Dendritic cell treated with granulocyte-macrophage colony-stimulating factor and Interleukin-4, amounts not matched to agents 40 ng/mL and 50 ng/mL, for 4 days (primary cell): ENCODE data around the gene FZD8.

ENCODE experiments used
- H3K27ac Mint-ChIP-seq: one replicate; pipeline ENCODE4 v1.8.0; 2022; ENCODE audit warnings: mild to moderate bottlenecking, mixed read lengths
- H3K27me3 Mint-ChIP-seq: one replicate; pipeline ENCODE4 v1.8.0; 2022; ENCODE audit warnings: mild to moderate bottlenecking, mixed read lengths
- H3K36me3 Mint-ChIP-seq: one replicate; pipeline ENCODE4 v1.8.0; 2022; ENCODE audit warnings: low read depth, mixed read lengths
- H3K4me1 Mint-ChIP-seq: one replicate; pipeline ENCODE4 v1.8.0; 2022; ENCODE audit warnings: low read depth, mixed read lengths
- H3K4me3 Mint-ChIP-seq: one replicate; pipeline ENCODE4 v1.8.0; 2022; ENCODE audit warnings: mild to moderate bottlenecking, moderate library complexity, mixed read lengths
- H3K9me3 Mint-ChIP-seq: one replicate; pipeline ENCODE4 v1.8.0; 2022; ENCODE audit warnings: mixed read lengths
- intact Hi-C: fragments of 100-400 bp; cut with micrococcal nuclease; formaldehyde crosslinking; loops from one replicate; pipeline ENCODE4 v1.15.0; 2022

Gene FZD8

GRCh38 chr10:35605191-35605590 is 36.9 kb downstream of the FZD8 start, which contains the start of gene GJD4:
TSS of gene GJD4 (plus strand) at chr10:35605341. CDS start at chr10:35605568, 227 bp downstream.
- Mint-ChIP-seq H3K9me3 (no peaks in the 10 kb centered on the region), H3K4me3 (no peak within 1 kb of the TSS), H3K4me1 (peaks cover 9% of the 10 kb centered on the region), H3K36me3 (no peaks in the 10 kb centered on the region), H3K27ac (no peak within 1 kb of the TSS), H3K27me3 (peaks cover 51% of the 10 kb centered on the region)
- intact Hi-C loops = no loop called here

DNA sequence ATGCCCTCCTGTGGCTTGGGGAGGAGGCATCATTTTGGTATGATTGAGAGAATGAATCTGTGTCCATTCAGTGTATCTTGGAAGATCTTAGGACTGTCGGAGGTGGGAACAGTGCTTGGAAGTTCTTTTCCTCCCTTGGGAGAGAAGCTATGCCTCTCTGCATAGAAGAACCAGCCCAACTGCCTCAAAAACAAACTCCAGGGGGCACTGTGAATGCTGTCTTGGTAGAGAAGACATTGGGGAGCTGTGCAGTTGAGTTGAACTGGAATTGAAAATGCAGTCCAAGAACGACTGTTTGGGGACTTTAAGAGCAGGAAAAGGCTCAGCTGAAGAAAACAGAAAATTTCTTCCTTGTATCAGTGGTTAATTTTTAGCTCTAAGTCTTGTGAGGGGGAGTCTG is 41.9 kb downstream of the FZD8 start:
- intact Hi-C loops = no loop called here
- peaks cover 17% of the 10 kb centered on the region for H3K27me3 Mint-ChIP-seq
- no peak overlapping the region for H3K4me3 Mint-ChIP-seq
- H3K4me1 Mint-ChIP-seq = no peaks in the 10 kb centered on the region
- no peaks in the 10 kb centered on the region for H3K36me3 Mint-ChIP-seq
- H3K9me3 Mint-ChIP-seq = peaks cover 7% of the 10 kb centered on the region
- H3K27ac Mint-ChIP-seq = no peak overlapping the region

DNA sequence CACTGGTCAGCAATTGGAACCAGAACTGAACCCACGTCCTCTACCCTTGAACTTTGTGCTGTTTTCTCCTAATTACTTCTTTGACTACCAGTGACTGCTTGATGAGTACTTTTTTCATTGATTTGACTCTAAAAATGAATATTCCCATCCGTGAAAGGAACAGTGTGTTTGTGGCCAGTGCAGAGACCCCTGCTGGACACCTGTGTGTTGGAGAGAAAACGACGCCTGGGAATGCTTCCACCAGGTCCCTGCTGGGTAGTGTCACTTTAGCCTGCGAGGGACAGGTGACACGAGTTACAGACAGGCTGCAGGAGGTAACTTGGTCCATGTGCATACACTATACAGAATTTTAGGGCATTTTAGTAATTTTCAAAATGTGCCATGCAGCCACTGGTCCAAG is 43.7 kb downstream of the FZD8 start:
- intact Hi-C loops = no loop called here
- H3K4me3 Mint-ChIP-seq = no peak overlapping the region
- H3K36me3 Mint-ChIP-seq = no peaks in the 10 kb centered on the region
- peaks cover 19% of the 10 kb centered on the region for H3K9me3 Mint-ChIP-seq
- H3K4me1 Mint-ChIP-seq = no peaks in the 10 kb centered on the region
- peaks cover 10% of the 10 kb centered on the region for H3K27me3 Mint-ChIP-seq
- H3K27ac Mint-ChIP-seq = no peak overlapping the region

GRCh38 chr10:35595106-35595505 is 47.0 kb downstream of the FZD8 start:
- no peak overlapping the region for H3K27ac Mint-ChIP-seq
- intact Hi-C loops = no loop called here
- H3K9me3 Mint-ChIP-seq = peaks cover 42% of the 10 kb centered on the region
- H3K4me3 Mint-ChIP-seq = no peak overlapping the region
- H3K27me3 Mint-ChIP-seq = peaks cover 5% of the 10 kb centered on the region
- no peaks in the 10 kb centered on the region for H3K36me3 Mint-ChIP-seq
- no peaks in the 10 kb centered on the region for H3K4me1 Mint-ChIP-seq

- intact Hi-C loops = no loop called here
- H3K27me3 Mint-ChIP-seq = peaks cover 5% of the 10 kb centered on the region
- H3K36me3 Mint-ChIP-seq = no peaks in the 10 kb centered on the region
- no peak overlapping the region for H3K27ac Mint-ChIP-seq
- peaks cover 42% of the 10 kb centered on the region for H3K9me3 Mint-ChIP-seq
- H3K4me1 Mint-ChIP-seq = no peaks in the 10 kb centered on the region
- no peak overlapping the region for H3K4me3 Mint-ChIP-seq
Observed at GRCh38 chr10:35594115-35595079, 47.7 kb downstream of the FZD8 start.

GRCh38 chr10:35592441-35592840 is 49.7 kb downstream of the FZD8 start:
- H3K36me3 Mint-ChIP-seq = no peaks in the 10 kb centered on the region

DNA sequence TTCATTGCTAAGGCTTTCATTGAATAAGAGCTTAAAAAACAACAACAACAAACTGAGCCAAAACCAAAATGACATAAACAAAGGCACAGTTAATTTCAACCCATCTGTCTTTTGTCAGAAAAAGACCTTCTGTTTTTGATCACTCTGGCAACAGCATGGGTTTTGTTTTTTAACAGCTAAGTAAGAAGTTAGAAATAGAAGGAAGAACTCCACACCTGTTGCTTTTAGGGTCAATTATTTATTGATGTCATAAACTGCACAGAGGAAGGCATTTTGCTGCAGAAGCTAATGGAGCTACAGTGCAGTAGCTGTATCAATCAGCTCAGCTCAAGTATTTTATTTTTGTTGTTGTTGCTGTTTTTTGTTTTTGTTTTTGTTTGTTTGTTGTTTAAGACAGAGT is 53.3 kb downstream of the FZD8 start:
- H3K4me1 Mint-ChIP-seq = no peaks in the 10 kb centered on the region
- intact Hi-C loops = no loop called here
- peaks cover 7% of the 10 kb centered on the region for H3K27me3 Mint-ChIP-seq
- no peak overlapping the region for H3K27ac Mint-ChIP-seq
- H3K9me3 Mint-ChIP-seq = peaks cover 27% of the 10 kb centered on the region
- no peaks in the 10 kb centered on the region for H3K36me3 Mint-ChIP-seq
- H3K4me3 Mint-ChIP-seq = no peak overlapping the region

More at GRCh38 chr10:35592441-35592840, 49.7 kb downstream of the FZD8 start:
- no peak overlapping the region for H3K4me3 Mint-ChIP-seq
- no peaks in the 10 kb centered on the region for H3K4me1 Mint-ChIP-seq
- peaks cover 42% of the 10 kb centered on the region for H3K9me3 Mint-ChIP-seq
- intact Hi-C loops = no loop called here
- no peak overlapping the region for H3K27ac Mint-ChIP-seq
- peaks cover 3% of the 10 kb centered on the region for H3K27me3 Mint-ChIP-seq
